Osteocyte (in vitro differentiated cells): Measurements from ENCODE around the gene FCRL3. TPM values are rescaled to one million over a fixed set of nuclear protein-coding genes. Genes with fewer than 3 reads are reported as not detected.

Experiments used
- DNase-seq: peaks from one replicate; pipeline ENCODE4 v3.0.0; 2021; ENCODE audit warnings: mixed read lengths; ENCODE audit not compliant: unreplicated experiment; ENCODE audit errors: extremely low spot score
- H3K27ac Mint-ChIP-seq: one replicate; pipeline ENCODE4 v1.8.0; 2021; ENCODE audit warnings: mild to moderate bottlenecking, mixed read lengths; ENCODE audit not compliant: unreplicated experiment
- H3K27me3 Mint-ChIP-seq: one replicate; pipeline ENCODE4 v1.8.0; 2021; ENCODE audit warnings: mixed read lengths; ENCODE audit not compliant: unreplicated experiment
- H3K36me3 Mint-ChIP-seq: one replicate; pipeline ENCODE4 v1.8.0; 2021; ENCODE audit warnings: mixed read lengths; ENCODE audit not compliant: unreplicated experiment
- H3K4me1 Mint-ChIP-seq: one replicate; pipeline ENCODE4 v1.8.0; 2021; ENCODE audit warnings: mixed read lengths; ENCODE audit not compliant: unreplicated experiment
- H3K4me3 Mint-ChIP-seq: one replicate; pipeline ENCODE4 v1.8.0; 2021; ENCODE audit warnings: mild to moderate bottlenecking, moderate library complexity, mixed read lengths; ENCODE audit not compliant: unreplicated experiment
- H3K9me3 Mint-ChIP-seq: one replicate; pipeline ENCODE4 v1.8.0; 2021; ENCODE audit warnings: mixed read lengths; ENCODE audit not compliant: unreplicated experiment
- total RNA-seq: library from RNA; stranded (reverse); gene quantifications from 2 replicates; pipeline ENCODE4 v1.2.1, GENCODE V29; 2021
- TF ChIP-seq, protein P1 (sequence below): fragments of 200-600 bp; sonication (generic); IDR thresholded peaks from 2 replicates; pipeline ENCODE4 v1.5.0; 2021; ENCODE audit warnings: antibody characterized with exemption, mild to moderate bottlenecking, moderate library complexity

FCRL3 gene
- total RNA-seq, 1 donor from 2014 or later = not detected

DNA sequence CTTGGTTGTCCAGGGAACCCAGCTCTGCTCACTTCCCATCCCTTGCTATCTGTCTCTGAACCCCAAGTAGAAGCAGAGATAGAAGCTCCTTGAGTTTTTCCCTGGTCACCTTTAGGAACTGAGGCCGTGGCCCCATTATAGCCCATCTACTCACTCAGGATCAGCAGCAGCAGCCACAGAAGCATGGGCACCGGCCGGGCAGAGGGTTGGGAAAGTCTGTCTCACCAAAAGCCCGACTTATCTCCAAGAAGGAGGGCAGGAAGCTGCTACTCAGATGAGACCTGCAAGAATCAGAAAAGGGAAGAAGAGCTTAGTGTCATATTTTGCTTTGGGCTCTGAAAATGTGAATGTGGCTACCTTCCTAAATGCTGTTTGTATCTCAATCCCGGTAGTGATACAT, 264 bp downstream of the FCRL3 start:
- Mint-ChIP-seq H3K27ac (no peak overlapping the region), H3K4me3 (no peak overlapping the region), H3K4me1 (no peaks in the 10 kb centered on the region), H3K27me3 (no peaks in the 10 kb centered on the region), H3K36me3 (no peaks in the 10 kb centered on the region), H3K9me3 (no peaks in the 10 kb centered on the region)
- TF ChIP-seq, protein P1, sequence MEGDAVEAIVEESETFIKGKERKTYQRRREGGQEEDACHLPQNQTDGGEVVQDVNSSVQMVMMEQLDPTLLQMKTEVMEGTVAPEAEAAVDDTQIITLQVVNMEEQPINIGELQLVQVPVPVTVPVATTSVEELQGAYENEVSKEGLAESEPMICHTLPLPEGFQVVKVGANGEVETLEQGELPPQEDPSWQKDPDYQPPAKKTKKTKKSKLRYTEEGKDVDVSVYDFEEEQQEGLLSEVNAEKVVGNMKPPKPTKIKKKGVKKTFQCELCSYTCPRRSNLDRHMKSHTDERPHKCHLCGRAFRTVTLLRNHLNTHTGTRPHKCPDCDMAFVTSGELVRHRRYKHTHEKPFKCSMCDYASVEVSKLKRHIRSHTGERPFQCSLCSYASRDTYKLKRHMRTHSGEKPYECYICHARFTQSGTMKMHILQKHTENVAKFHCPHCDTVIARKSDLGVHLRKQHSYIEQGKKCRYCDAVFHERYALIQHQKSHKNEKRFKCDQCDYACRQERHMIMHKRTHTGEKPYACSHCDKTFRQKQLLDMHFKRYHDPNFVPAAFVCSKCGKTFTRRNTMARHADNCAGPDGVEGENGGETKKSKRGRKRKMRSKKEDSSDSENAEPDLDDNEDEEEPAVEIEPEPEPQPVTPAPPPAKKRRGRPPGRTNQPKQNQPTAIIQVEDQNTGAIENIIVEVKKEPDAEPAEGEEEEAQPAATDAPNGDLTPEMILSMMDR = no peak
- no peak for DNase-seq

DNA sequence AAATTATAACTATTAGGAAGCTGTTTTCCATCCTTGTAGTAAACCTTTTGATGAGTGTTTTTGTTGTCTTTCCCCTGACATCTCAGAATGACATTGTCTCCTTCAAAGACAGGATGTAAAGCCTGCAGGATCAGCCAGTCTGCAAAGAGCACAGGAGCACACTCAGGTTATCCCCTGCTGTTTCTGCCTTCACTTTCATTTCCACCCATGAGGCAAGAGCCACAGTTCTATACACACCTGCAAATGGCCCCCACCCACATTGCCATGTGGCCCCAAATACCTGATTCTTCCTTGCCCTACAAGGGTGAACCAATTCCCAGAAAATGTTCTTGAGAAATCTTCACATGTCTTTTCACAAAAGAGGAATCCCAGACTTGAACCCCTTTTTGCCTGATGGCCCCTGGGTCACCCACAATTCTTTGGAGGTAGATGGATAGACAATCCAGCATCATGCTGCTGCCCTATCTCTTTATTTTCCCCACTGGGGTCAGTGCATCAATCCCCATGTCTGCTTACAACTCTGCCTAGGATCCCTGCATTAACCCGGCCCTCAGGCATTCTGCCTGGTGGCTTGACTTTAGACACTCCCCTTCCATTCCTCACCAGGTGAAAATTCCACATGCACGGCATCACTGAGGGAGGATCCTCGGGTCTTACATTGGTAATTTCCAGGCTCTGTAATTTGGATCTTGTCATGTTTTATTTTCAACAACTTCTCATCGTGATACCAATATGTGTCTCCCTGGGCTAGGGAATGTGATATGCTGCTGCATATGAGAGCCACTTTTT, 2.6 kb downstream of the FCRL3 start:
- TF ChIP-seq, protein P1 = no peak
- Mint-ChIP-seq H3K9me3 (no peaks in the 10 kb centered on the region), H3K27me3 (no peaks in the 10 kb centered on the region), H3K4me3 (no peak overlapping the region), H3K36me3 (no peaks in the 10 kb centered on the region), H3K27ac (no peak overlapping the region), H3K4me1 (no peaks in the 10 kb centered on the region)
- no peak for DNase-seq

DNA sequence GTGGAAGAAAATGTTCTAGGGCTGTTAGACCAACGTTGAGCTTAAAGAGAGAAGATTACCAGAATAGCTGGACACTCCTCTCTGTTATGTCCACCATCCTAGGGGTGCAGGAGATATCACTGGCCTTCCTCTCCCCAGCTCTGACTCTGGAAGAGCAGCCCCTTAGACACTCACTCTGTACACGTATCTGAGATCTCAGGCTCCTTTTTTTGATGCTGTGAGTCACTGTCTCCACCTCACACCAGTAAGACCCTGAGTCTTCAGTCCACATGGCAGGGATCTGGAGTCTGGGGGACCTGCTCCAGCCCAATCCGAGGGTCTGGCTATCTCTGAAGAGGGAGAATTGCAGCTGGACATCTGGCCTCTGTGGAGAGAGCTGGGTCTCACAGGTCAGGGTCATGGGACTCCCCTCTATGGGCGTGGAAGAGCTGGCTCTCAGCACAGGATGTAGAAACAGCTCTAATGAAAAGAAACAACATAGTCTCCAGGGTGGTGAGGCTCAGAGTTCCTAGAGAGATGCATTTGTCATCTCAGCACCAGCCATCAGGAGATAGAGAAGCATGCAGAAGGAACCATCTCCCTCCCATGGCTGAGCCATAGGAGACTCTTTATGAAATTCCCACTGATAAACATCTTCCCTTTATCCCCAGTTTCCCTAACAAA, 3.5 kb downstream of the FCRL3 start:
- H3K27ac Mint-ChIP-seq = no peak overlapping the region
- H3K27me3 Mint-ChIP-seq = no peaks in the 10 kb centered on the region
- no peaks in the 10 kb centered on the region for H3K36me3 Mint-ChIP-seq
- H3K4me3 Mint-ChIP-seq = no peak overlapping the region
- no peaks in the 10 kb centered on the region for H3K9me3 Mint-ChIP-seq
- no peak for DNase-seq
- TF ChIP-seq, protein P1 = no peak
- H3K4me1 Mint-ChIP-seq = no peaks in the 10 kb centered on the region

DNA sequence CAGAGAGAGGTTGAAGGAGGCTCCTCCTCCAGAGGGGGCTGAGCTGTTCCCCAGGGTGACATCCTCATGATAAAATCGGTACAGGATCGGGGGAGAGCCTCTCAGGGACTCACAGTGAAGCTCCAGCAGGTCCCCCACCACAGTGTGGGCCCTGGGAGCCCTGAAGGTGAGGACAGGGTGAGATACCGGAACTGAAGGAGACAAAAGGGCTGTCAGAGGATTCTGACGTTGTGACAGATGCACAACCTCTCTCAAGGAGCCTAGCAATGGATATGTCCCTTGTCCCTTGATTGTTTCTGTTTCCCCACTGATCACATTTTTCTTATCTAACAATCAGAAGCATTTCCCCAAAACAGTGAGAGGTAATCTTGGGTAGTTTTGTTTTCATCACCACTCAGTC, 5.2 kb downstream of the FCRL3 start:
- DNase-seq = no peak
- TF ChIP-seq, protein P1 = no peak
- no peak overlapping the region for H3K4me3 Mint-ChIP-seq
- no peak overlapping the region for H3K27ac Mint-ChIP-seq
- H3K4me1 Mint-ChIP-seq = no peaks in the 10 kb centered on the region
- no peaks in the 10 kb centered on the region for H3K36me3 Mint-ChIP-seq
- no peaks in the 10 kb centered on the region for H3K27me3 Mint-ChIP-seq
- no peaks in the 10 kb centered on the region for H3K9me3 Mint-ChIP-seq

DNA sequence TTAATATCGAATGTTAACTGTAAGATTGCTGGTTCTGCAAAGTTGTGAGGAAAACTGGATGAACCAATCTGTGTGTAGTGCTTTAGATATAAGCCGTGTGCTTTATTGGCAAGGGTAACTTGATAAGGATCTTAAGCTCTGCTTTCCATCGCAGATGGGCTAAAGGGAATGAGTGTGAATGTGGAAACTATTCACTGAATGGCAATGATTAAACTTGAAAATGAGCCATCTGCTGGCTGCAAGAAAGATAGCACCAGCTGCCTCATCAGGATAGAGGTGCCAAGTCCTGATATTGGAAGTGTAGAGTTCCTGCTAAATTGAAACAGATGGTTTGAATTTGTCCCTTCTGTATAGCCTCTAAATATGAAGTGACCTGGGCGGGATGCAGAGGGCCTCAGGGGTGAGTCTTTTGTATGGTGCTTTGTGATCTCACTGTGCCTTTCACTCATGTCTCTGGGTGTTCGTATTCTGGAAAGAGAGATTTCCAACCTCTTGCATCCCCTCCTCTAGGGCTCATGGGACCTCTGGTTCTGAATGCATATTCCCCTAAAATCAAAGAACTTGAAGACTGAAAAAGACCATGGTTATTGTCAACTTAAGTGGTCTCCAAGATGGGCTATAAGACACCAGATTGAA, 9.2 kb downstream of the FCRL3 start:
- Mint-ChIP-seq H3K27ac (no peak overlapping the region), H3K27me3 (peaks cover 4% of the 10 kb centered on the region), H3K36me3 (no peaks in the 10 kb centered on the region), H3K9me3 (no peaks in the 10 kb centered on the region), H3K4me3 (no peak overlapping the region), H3K4me1 (no peaks in the 10 kb centered on the region)
- TF ChIP-seq, protein P1 = peak; percentile 61
- no peak for DNase-seq
